WI38 (cell line): ENCODE measurements around the gene NPHP3.

Experiments used
- H3K4me3 ChIP-seq: 2 replicates; pipeline ENCODE4 v1.5.1; 2011; ENCODE audit warnings: low read depth, mild to moderate bottlenecking, control low read depth, low read length
- TF ChIP-seq, protein P1 (sequence below): IDR thresholded peaks from 2 replicates; pipeline ENCODE4 v1.5.1; 2012; ENCODE audit warnings: low read depth, mild to moderate bottlenecking, control low read depth, low read length

The NPHP3 gene

DNA sequence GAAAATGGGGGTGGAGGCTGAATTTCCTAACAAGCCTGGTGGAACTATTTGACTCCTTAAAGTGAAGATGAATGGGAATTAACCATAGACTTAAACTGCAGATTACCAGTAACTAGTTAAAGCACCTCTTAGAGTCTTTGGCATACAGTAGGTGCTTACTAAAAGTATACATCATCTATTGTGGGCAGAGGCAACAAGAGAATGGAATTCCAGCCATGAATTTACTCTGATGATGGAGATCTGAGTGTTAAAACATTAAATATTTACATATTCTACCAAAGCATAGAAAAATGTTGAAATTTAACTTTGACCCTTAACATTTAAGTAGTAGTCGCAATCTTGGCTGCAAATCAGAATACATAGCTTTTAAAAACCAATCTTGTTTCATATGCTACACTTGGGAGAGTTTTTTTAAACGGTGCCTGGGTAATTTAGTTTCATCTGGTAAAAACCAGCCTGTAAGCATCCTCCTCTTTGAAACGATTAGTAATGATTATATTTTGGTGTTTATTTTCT, 56.9 kb downstream of the NPHP3 start:
- no peak overlapping the region for H3K4me3 ChIP-seq
- TF ChIP-seq, protein P1, sequence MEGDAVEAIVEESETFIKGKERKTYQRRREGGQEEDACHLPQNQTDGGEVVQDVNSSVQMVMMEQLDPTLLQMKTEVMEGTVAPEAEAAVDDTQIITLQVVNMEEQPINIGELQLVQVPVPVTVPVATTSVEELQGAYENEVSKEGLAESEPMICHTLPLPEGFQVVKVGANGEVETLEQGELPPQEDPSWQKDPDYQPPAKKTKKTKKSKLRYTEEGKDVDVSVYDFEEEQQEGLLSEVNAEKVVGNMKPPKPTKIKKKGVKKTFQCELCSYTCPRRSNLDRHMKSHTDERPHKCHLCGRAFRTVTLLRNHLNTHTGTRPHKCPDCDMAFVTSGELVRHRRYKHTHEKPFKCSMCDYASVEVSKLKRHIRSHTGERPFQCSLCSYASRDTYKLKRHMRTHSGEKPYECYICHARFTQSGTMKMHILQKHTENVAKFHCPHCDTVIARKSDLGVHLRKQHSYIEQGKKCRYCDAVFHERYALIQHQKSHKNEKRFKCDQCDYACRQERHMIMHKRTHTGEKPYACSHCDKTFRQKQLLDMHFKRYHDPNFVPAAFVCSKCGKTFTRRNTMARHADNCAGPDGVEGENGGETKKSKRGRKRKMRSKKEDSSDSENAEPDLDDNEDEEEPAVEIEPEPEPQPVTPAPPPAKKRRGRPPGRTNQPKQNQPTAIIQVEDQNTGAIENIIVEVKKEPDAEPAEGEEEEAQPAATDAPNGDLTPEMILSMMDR = no peak

DNA sequence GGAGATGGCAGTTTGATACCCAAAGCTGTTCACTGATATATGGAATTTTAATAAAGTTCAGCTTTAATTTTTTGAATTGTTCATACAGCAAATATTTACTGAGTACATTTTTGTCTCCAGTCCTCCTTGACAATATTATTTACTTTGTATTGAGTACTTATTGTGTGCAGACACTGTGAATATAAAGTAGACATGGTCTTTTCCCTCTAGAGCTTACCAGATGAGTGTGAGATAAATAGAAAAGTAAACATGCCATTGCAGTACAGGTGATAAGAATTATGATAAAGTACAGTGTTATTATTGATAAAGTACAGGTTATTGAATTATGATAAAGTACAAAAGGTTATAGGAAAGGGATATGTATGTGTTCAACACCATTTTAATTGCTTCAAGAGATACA, 60.0 kb downstream of the NPHP3 start:
- TF ChIP-seq, protein P1 = no peak
- H3K4me3 ChIP-seq = peak overlapping the region; percentile 75

DNA sequence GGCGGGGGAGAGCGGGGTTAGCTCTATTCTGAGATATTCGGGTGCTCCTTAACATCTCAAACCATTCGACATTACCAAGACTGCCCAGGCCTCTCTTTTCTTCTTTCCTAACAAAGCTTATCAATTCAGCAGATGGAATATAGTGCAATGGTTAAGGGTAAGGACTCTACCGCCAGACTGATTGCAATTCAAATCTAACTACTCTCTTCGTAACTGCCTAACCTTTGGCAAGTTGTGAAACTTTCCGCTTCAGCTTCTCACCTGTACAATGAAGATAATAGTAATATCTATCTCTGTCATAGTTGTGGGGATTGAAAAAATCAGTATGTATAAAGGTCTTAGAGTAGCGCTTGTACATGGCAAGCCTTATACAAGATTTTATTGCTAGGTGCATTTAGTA, 61.1 kb downstream of the NPHP3 start:
- TF ChIP-seq, protein P1 = no peak
- peak overlapping the region; percentile 75 for H3K4me3 ChIP-seq

DNA sequence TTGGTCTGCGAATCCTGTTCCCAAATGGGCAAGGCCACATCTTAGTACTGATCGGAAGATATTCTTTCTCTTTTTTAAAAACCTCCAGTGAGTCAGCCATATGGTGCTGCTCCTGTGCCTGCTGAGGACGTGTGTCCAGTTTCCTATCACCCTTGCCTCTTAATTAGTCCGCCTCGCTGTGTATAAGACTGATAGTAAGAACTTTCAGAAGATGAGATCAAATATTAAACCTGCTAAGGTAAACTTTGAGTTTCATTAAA, 61.5 kb downstream of the NPHP3 start:
- TF ChIP-seq, protein P1 = no peak
- H3K4me3 ChIP-seq = peak overlapping the region; percentile 75

DNA sequence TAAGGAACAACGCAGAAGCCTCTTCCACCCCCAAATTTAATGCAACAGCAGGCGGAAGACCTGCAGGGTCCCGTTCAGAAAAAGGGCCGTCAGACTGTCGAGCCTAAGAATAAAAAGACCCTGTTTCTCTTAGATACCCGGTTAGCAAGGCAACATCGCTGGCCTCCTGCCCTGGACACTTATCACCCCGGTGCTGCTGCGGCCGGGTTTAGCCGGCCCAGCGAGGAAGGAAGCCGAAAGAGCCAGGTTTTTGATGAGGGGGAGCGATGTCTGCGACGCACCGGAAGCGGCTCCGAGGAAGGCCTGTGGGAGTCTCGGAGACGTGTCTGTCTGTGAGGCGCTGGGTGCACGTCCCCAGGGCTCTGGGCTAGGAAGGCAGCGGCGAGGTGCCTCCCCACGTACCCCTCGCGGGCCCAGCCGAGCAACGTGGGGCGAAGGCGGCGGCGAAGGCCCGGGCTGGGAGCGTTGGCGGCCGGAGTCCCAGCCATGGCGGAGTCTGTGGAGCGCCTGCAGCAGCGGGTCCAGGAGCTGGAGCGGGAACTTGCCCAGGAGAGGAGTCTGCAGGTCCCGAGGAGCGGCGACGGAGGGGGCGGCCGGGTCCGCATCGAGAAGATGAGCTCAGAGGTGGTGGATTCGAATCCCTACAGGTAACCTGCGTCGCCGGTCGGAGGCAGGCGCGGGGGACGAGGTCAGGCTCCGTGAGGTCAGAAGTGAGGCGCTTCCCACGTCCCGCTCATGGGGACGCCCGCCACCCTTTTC, 62.0 kb downstream of the NPHP3 start, which contains the start of gene UBA5:
Gene UBA5 (plus strand): TSS at position 278 of the 759 bp plus-strand sequence. CDS start 209 bp downstream, at position 487.
- peak within 1 kb of the TSS; percentile 75 for H3K4me3 ChIP-seq
- TF ChIP-seq, protein P1 = no peak

DNA sequence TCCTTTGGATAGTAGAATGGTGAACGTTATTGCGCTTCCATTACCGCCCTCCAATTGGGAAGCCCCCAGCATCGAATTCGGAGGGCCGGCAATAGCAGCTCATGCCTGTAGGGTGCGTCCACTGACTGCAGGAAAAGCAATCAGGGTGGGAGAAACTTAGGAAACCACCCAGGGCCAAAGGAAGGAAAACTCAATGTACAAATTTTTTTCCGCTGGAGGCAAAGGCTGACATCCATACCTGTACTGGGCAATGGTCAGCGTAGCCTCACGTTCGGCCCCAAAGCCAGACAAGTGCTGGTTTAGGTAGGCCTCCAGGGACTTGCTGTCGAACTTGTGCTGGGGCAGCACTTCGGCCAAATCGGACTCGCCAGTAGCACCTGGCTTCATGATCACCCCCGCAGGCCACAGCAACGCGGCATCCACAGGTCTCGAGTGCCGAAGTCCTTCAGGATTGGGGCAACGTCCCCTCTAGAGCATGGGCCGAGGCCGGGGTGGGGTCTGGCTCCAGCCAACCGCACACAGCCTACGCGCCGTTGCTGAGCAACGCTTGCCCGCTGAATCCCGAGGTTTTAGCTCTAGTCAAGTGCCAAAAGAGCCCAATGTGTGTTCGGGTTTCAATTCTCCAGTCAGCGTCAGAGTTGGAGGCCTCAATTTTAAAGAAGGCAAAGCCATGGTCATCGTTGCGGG, 62.7 kb downstream of the NPHP3 start, which contains the start of gene ACAD11:
Gene ACAD11 (minus strand): TSS at position 445 of the 687 bp plus-strand sequence. CDS start 58 bp downstream, at position 387.
- peak within 1 kb of the TSS; percentile 75 for H3K4me3 ChIP-seq
- TF ChIP-seq, protein P1 = peak; percentile 61

DNA sequence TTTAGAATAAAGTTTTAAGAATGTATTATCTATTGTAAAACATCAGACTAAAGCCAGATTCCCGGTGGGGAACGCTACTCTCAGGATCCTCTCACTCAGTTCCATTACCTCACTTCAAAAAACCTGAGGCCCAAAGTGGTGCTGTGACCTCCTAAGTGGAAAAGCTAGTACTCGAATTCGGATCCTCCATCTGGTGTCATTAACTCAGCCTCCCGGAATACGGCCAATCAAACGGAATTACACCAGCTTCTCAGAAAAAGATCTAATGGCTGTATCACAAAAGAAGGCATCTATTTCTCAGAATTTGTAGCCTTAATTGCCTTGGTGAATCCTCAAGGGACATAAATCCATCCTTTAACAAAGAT, 63.2 kb downstream of the NPHP3 start:
- TF ChIP-seq, protein P1 = no peak

More for the DNA sequence above, 63.2 kb downstream of the NPHP3 start:
- H3K4me3 ChIP-seq = peak overlapping the region; percentile 75
